GM12891 (cell line): ENCODE data around the gene CTDSPL.

Experiments used
- DNase-seq: peaks from one replicate; pipeline ENCODE4 v3.0.0; 2011; ENCODE audit warnings: low spot score; ENCODE audit not compliant: insufficient read length
- FAIRE-seq: peaks from 2 replicates; lab custom pipeline; 2011; peaks lifted over from hg19 to GRCh38; lab: Jason Lieb, UNC
- PAX5 ChIP-seq: IDR thresholded peaks from 2 replicates; pipeline ENCODE4 v1.6.1; 2011; ENCODE audit warnings: low read length, moderate library complexity, mild to moderate bottlenecking; ENCODE audit not compliant: insufficient read depth, severe bottlenecking
- POLR2A ChIP-seq: IDR thresholded peaks from 2 replicates; pipeline ENCODE4 v1.6.1; 2011; ENCODE audit warnings: low read depth, low read length, control low read depth
- POLR2AphosphoS5 ChIP-seq: IDR thresholded peaks from 2 replicates; pipeline ENCODE4 v1.6.1; 2011; ENCODE audit warnings: low read depth, low read length, control low read depth
- POU2F2 ChIP-seq: IDR thresholded peaks from 2 replicates; pipeline ENCODE4 v1.6.1; 2011; ENCODE audit warnings: low read depth, mild to moderate bottlenecking, control low read depth, low read length, moderate library complexity
- SPI1 ChIP-seq: IDR thresholded peaks from 2 replicates; pipeline ENCODE4 v1.6.1; 2011; ENCODE audit warnings: low read depth, low read length, control low read depth
- TAF1 ChIP-seq: IDR thresholded peaks from 2 replicates; pipeline ENCODE4 v1.6.1; 2011; ENCODE audit warnings: low read depth, low read length, control low read depth

CTDSPL gene

GRCh38 chr3:37979541-37980461, 118.1 kb downstream of the CTDSPL start:
- FAIRE-seq: no peak
- no peak for DNase-seq
- TF ChIP-seq TAF1 (no peak), POU2F2 (no peak), PAX5 (no peak), SPI1 (no peak), POLR2A (no peak), POLR2AphosphoS5 (no peak)

DNA sequence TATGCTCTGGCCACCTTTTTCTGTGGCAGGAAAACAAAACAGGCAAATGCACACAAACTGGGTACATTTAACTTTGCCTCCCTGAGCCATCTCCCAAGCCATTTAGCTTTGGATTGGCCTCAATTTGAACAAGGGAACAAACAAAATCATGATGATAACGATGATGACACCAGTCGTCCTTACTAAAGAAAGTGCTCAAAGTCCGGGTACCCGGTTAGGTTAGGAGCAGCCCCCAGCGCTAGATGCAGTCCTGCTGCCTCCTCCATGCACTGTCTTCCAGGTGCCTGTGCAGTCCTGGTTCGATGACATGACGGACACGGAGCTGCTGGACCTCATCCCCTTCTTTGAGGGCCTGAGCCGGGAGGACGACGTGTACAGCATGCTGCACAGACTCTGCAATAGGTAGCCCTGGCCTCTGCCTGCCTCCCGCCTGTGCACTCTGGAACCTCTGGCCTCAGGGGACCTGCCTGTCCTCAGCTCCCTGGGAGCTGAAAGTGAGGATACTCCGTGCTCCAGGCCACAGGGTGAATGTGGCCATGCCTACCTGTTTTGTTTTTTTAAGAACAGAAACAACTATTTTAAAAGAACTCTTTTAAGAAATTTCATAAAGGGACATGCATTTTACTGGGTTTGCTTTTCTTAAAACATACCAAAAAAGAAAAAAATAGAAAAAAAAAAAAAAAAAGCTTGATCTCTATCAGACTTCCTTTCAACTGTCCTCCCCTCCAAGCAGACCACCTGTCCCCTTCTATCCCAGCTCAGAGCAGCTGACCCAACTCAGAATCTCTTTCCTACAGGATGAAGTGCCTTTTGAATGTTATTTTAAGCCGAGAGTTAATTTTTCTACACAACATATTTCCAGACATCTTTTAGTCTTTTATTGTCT, 119.0 kb downstream of the CTDSPL start:
- TF ChIP-seq POLR2AphosphoS5: no peak
- no peak for TF ChIP-seq TAF1
- no peak for TF ChIP-seq SPI1
- TF ChIP-seq POU2F2: no peak
- TF ChIP-seq POLR2A: no peak
- no peak for TF ChIP-seq PAX5
- no peak for FAIRE-seq

DNA sequence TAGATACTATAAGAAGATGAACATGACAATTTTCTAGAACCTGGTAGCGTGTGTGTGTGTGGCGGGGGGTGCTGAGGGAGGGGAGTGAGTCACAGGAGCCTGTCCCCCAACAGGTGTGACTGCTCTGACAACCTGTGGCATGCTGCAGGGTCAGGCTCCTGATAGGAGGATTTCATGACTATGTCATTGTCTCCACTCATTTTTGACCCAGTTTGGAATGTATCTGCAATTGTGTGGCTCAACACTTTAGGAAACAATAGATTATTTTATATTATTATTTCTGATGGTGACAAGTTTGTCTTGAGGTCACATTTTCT, 119.6 kb downstream of the CTDSPL start:
- no peak for FAIRE-seq
- no peak for TF ChIP-seq PAX5
- no peak for DNase-seq

More for the DNA sequence above, 119.0 kb downstream of the CTDSPL start:
- DNase-seq: no peak

DNA sequence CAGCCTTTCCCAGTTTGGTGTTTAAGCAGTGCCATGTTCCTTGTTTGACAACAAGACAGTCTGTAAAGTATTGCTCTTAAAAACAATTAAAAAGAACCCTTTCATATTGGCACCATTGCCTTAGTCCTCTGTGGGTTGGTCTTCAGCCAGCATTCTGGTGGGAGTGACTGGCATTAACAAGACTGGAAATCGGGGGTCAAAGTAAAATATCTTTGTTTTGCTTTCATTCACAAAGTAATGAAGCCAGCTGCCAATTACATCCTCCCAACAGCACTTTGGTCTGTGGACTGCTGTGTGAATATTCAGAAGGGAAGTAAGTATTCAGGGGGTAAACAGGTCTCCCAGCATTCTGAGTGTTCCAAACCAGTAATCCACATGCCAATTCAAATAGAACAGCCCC, 120.7 kb downstream of the CTDSPL start:
- DNase-seq: no peak
- no peak for FAIRE-seq
- no peak for TF ChIP-seq PAX5
- no peak for TF ChIP-seq POLR2A
- TF ChIP-seq POU2F2: no peak
- no peak for TF ChIP-seq TAF1
- TF ChIP-seq POLR2AphosphoS5: no peak
- no peak for TF ChIP-seq SPI1

- DNase-seq: no peak
- TF ChIP-seq POLR2A (no peak), POU2F2 (no peak), POLR2AphosphoS5 (no peak), PAX5 (no peak), SPI1 (no peak), TAF1 (no peak)
- FAIRE-seq: no peak
Observed at GRCh38 chr3:37984051-37984450, 122.4 kb downstream of the CTDSPL start.

- DNase-seq: no peak
- TF ChIP-seq POLR2A: no peak
- TF ChIP-seq PAX5: no peak
- no peak for TF ChIP-seq TAF1
- no peak for TF ChIP-seq POLR2AphosphoS5
- TF ChIP-seq SPI1: no peak
- no peak for TF ChIP-seq POU2F2
- no peak for FAIRE-seq
Observed at GRCh38 chr3:37984596-37984995, 122.9 kb downstream of the CTDSPL start.

DNA sequence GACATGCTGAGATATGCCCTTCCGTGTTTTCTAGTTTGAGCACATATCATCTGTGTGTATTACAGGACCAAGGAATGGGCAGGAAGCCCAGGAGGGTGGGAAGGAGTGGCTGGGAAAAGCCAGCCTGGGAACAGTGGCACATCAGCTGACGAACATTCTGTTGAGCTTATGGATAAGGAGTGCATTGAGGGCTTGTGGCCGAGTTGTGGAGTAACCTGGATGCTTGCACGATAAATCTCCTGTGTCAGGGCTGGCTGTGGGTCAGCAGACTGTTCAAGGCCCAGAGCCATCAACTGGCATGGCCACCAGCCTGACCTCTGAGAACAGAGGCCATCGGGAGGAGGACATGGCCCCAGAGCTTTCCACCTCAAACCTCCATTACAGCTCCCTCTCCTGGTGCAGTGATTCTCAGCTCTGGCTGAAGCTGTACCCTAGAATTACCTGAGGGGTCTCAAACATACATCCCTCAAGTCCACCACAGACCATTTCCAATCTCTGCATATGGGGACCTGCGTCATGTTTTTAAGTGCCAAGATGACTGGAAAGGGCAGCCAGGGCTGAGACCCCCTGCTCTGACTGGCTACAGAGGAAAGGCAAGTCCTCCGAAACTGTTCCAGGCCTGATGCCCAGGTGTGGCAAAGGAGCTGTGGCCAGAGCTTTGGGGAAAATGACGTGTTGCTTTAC, 124.1 kb downstream of the CTDSPL start:
- no peak for DNase-seq
- no peak for FAIRE-seq
- TF ChIP-seq PAX5 (no peak), SPI1 (no peak), TAF1 (no peak), POLR2AphosphoS5 (no peak)

DNA sequence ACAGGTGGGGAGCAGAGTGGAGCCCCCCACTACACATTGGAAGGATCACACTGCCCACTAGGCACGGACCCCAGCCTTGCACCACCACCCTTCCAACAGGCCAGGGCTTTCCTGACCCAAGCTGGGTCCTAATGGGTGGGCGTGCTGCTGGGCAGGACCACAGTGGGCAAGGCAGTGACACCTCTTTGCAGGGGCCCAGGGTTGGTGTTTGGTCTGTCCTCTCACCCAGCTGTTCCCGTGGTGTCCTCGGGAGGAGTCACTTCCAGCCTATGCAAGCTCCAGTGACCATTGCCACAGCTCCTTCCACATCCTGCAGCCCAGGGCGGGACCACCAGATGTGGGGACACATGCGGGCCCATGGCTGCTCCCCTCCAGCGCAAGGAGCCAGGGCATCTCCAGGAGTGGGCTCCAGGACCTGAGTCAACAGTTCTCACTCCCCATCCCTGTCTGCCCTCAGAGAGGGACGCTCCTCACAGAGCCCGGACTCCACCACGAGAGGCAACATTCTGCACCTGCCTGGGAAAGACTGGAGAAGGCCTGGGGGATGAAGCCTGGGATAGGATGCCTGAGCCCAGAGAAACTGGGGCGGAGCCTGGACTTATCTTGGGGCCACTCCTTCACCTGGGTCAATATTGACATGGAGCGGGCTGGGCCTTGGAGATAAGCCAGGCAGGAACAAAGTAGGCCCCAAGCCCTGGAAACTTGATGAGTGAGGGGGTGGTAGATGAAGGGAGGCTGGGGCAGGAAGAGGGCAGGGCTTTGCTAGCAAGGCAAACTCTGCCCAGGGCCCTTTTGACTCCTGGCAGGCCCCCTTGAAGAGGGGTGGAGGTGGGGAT, 125.0 kb downstream of the CTDSPL start:
- FAIRE-seq: no peak

More for the DNA sequence above, 125.0 kb downstream of the CTDSPL start:
- DNase-seq: no peak
- TF ChIP-seq POU2F2 (no peak), SPI1 (no peak), POLR2AphosphoS5 (no peak), PAX5 (no peak), POLR2A (no peak), TAF1 (no peak)
